ENCODE data around the gene HIBADH. TPM values are rescaled to one million over a fixed set of nuclear protein-coding genes. Genes with fewer than 3 reads are reported as not detected.
A peak's percentile ranks its signal among the peaks of the same experiment; 100 is the strongest.

Gene HIBADH
- total and polyA plus RNA-seq, 9 of the 15 experiments (the other 6 are each of a cell fraction or from before 2014, with no cell fraction given) = 10.7 to 67.8 (median 36.9) TPM

GRCh38 chr7:27662490-27663205 lies at the start of gene HIBADH (continued):
- TF ChIP-seq MGA (IDR thresholded peaks at IDR 0.05) (peak; percentile 22; the same call in 1 of the 2 replicates), CXXC5 (CRISPR knock-in tag; IDR thresholded peaks at IDR 0.05) (peak; percentile 98), ZHX1 (conservative IDR thresholded peaks at IDR 0.05; ENCODE audit: low read length) (no peak), MYNN (IDR thresholded peaks at IDR 0.05) (peak; percentile 75), MYNN (CRISPR knock-in tag; IDR thresholded peaks at IDR 0.05) (no peak), ZBTB12 (CRISPR knock-in tag; IDR thresholded peaks at IDR 0.05) (peak; percentile 78), NR2C2 (CRISPR knock-in tag; IDR thresholded peaks at IDR 0.05) (no peak), NR2C2 (tag; IDR thresholded peaks at IDR 0.05) (peak; percentile 74), XRCC3 (IDR thresholded peaks at IDR 0.05) (no peak), ZNF232 (CRISPR knock-in tag; IDR thresholded peaks at IDR 0.05) (peak; percentile 83), CCNT2 (IDR thresholded peaks at IDR 0.05; ENCODE audit: borderline replicate concordance, extremely low read depth, insufficient read length, low read depth, low read length) (peak; percentile 91), ZBTB7A (IDR thresholded peaks at IDR 0.05; ENCODE audit: borderline replicate concordance, control insufficient read depth, low read depth, low read length) (peak; percentile 49; the same call in 1 of the 2 replicates)
